H1 (cell line): ENCODE measurements around the gene KCNC3. TPM values are rescaled to one million over a fixed set of nuclear protein-coding genes. Genes with fewer than 3 reads are reported as not detected.

Experiments
- CTCF ChIA-PET: fragments of 300-600 bp; sonication (Branson Sonifier 250); formaldehyde crosslinking; loops from one replicate; lab custom pipeline; 2021; ENCODE audit not compliant: partially characterized antibody; lab: Charles Lee
- POLR2A ChIA-PET: fragments of 300-600 bp; sonication (Branson Sonifier 250); formaldehyde crosslinking; loops from one replicate; lab custom pipeline; 2021; ENCODE audit warnings: inconsistent platforms; ENCODE audit not compliant: partially characterized antibody; lab: Charles Lee
- DNase-seq, 2 experiments: peaks; one replicate each; pipeline versions ENCODE4 v3.0.0 to v3.0.0-alpha.2; 2010 to 2022; ENCODE audit warnings: low spot score in 2 of 2, low read depth in 1 of 2, mixed read lengths in 1 of 2
- FAIRE-seq: peaks from 2 replicates; lab custom pipeline; 2011; peaks lifted over from hg19 to GRCh38; lab: Jason Lieb, UNC
- H2AFZ ChIP-seq: 2 replicates; pipeline ENCODE4 v1.8.1; 2012; ENCODE audit warnings: low read length, inconsistent platforms
- H2AK5ac ChIP-seq: 2 replicates; pipeline ENCODE4 v1.6.1; 2013; ENCODE audit warnings: low read depth, low read length
- H2BK120ac ChIP-seq: replicated peaks from 2 replicates; pipeline ENCODE3; 2013; ENCODE audit warnings: low read depth, low read length, inconsistent platforms
- H2BK12ac ChIP-seq: 2 replicates; pipeline ENCODE4 v1.6.1; 2013; ENCODE audit warnings: low read depth, low read length
- H2BK15ac ChIP-seq: 2 replicates; pipeline ENCODE4 v1.6.1; 2013; ENCODE audit warnings: low read length
- H2BK20ac ChIP-seq: 2 replicates; pipeline ENCODE4 v1.6.1; 2013; ENCODE audit warnings: low read length
- H2BK5ac ChIP-seq: 2 replicates; pipeline ENCODE4 v1.6.1; 2013; ENCODE audit warnings: low read depth, low read length
- H3K14ac ChIP-seq: 2 replicates; pipeline ENCODE4 v1.6.1; 2013; ENCODE audit warnings: inconsistent platforms; ENCODE audit not compliant: insufficient read length
- H3K18ac ChIP-seq: 2 replicates; pipeline ENCODE4 v1.6.1; 2013; ENCODE audit warnings: low read length; ENCODE audit errors: extremely low read depth
- H3K23ac ChIP-seq: 2 replicates; pipeline ENCODE4 v1.6.1; 2013; ENCODE audit warnings: inconsistent platforms; ENCODE audit not compliant: insufficient read length
- H3K23me2 ChIP-seq: 2 replicates; pipeline ENCODE4 v1.6.1; 2013; ENCODE audit warnings: low read depth, low read length
- H3K27ac ChIP-seq: 2 replicates; pipeline ENCODE4 v1.6.1; 2011; ENCODE audit warnings: low read depth, low read length, inconsistent platforms
- H3K27me3 ChIP-seq, 4 experiments: replicated peaks in 1 of 4; 1 replicate in 1 of 4; 2 replicates in 3 of 4; pipeline versions ENCODE4 v1.6.1 to v1.8.1; 2011 to 2013; ENCODE audit warnings: low read length in 3 of 4, mild to moderate bottlenecking in 3 of 4, inconsistent platforms in 2 of 4, mixed read lengths in 2 of 4, moderate library complexity in 1 of 4; ENCODE audit not compliant: control insufficient read depth in 3 of 4, insufficient read depth in 3 of 4; ENCODE audit errors: extremely low read depth in 1 of 4
- H3K36me3 ChIP-seq, 4 experiments: 2 replicates each; pipeline versions ENCODE4 v1.6.1 to v1.8.1; 2011 to 2013; ENCODE audit warnings: mild to moderate bottlenecking in 4 of 4, low read length in 3 of 4, moderate library complexity in 2 of 4, control low read depth in 1 of 4, inconsistent platforms in 1 of 4; ENCODE audit not compliant: insufficient read depth in 4 of 4, control insufficient read depth in 2 of 4
- H3K4ac ChIP-seq: replicated peaks from 2 replicates; pipeline ENCODE3; 2013; ENCODE audit warnings: low read length, low read depth, mixed read lengths, inconsistent platforms; ENCODE audit not compliant: insufficient read length
- H3K4me1 ChIP-seq, 4 experiments: replicated peaks in 1 of 4; 1 replicate in 1 of 4; 2 replicates in 3 of 4; pipeline versions ENCODE4 v1.6.1 to v1.8.1; 2011 to 2013; ENCODE audit warnings: low read length in 3 of 4, inconsistent platforms in 2 of 4, mixed read lengths in 1 of 4; ENCODE audit not compliant: insufficient read depth in 4 of 4, control insufficient read depth in 3 of 4
- H3K4me2 ChIP-seq, 2 experiments: 2 replicates each; pipeline versions ENCODE4 v1.6.1 to v1.8.1; 2011 to 2013; ENCODE audit warnings: low read depth in 2 of 2, low read length in 2 of 2, control low read depth in 1 of 2, inconsistent platforms in 1 of 2, mild to moderate bottlenecking in 1 of 2; ENCODE audit not compliant: insufficient read depth in 1 of 2
- H3K4me3 ChIP-seq, 4 experiments: fragments of 200-600, 300-600 bp in 1 of 4; sonication (generic), shearing (Covaris generic), sonication (Bioruptor Twin) in 1 of 4; 2 replicates each; pipeline versions ENCODE4 v1.5.1 to v1.8.1; 2011 to 2016; ENCODE audit warnings: low read length in 4 of 4, low read depth in 3 of 4, control low read depth in 2 of 4, inconsistent platforms in 2 of 4, mild to moderate bottlenecking in 2 of 4, mixed read lengths in 1 of 4, moderate library complexity in 1 of 4; ENCODE audit not compliant: insufficient read depth in 2 of 4; ENCODE audit errors: extremely low read depth in 1 of 4
- H3K56ac ChIP-seq: replicated peaks from 2 replicates; pipeline ENCODE3; 2013; ENCODE audit warnings: low read depth, mild to moderate bottlenecking, mixed read lengths, low read length, inconsistent platforms; ENCODE audit not compliant: insufficient read length
- H3K79me1 ChIP-seq: 2 replicates; pipeline ENCODE4 v1.6.1; 2013; ENCODE audit warnings: low read depth, low read length, control low read depth
- H3K79me2 ChIP-seq, 2 experiments: 2 replicates each; pipeline versions ENCODE4 v1.6.1 to v1.8.1; 2012 to 2013; ENCODE audit warnings: low read length in 2 of 2, mild to moderate bottlenecking in 2 of 2, inconsistent platforms in 1 of 2; ENCODE audit not compliant: insufficient read depth in 2 of 2, control insufficient read depth in 1 of 2
- H3K9ac ChIP-seq, 4 experiments: replicated peaks in 1 of 4; 1 replicate in 1 of 4; 2 replicates in 3 of 4; pipeline versions ENCODE4 v1.6.1 to v1.8.1; 2011 to 2013; ENCODE audit warnings: low read depth in 3 of 4, low read length in 3 of 4, control low read depth in 2 of 4, mild to moderate bottlenecking in 2 of 4, moderate library complexity in 2 of 4, inconsistent platforms in 1 of 4; ENCODE audit errors: extremely low read depth in 1 of 4
- H3K9me3 ChIP-seq, 2 experiments: 2 replicates each; pipeline versions ENCODE4 v1.6.1 to v1.8.1; 2012 to 2013; ENCODE audit warnings: mild to moderate bottlenecking in 2 of 2, moderate library complexity in 2 of 2, control low read depth in 1 of 2, inconsistent platforms in 1 of 2, low read depth in 1 of 2, low read length in 1 of 2, mixed read lengths in 1 of 2; ENCODE audit not compliant: insufficient read depth in 2 of 2
- H4K20me1 ChIP-seq, 2 experiments: replicated peaks in 1 of 2; 2 replicates each; pipeline versions ENCODE3 to v1.8.1; 2011 to 2013; ENCODE audit warnings: inconsistent platforms in 2 of 2, low read length in 2 of 2, mild to moderate bottlenecking in 1 of 2; ENCODE audit not compliant: insufficient read depth in 2 of 2, control insufficient read depth in 1 of 2
- H4K5ac ChIP-seq: 2 replicates; pipeline ENCODE4 v1.6.1; 2013; ENCODE audit warnings: low read length, low read depth, mixed read lengths, inconsistent platforms; ENCODE audit not compliant: insufficient read length
- H4K8ac ChIP-seq: 2 replicates; pipeline ENCODE4 v1.8.0; 2013; ENCODE audit warnings: mild to moderate bottlenecking, moderate library complexity, low read length, inconsistent platforms; ENCODE audit not compliant: insufficient read depth; ENCODE audit errors: extremely low read depth
- H4K91ac ChIP-seq: replicated peaks from 2 replicates; pipeline ENCODE3; 2013; ENCODE audit warnings: low read length, mixed read lengths, inconsistent platforms; ENCODE audit not compliant: insufficient read length
- CHD1 ChIP-seq: IDR thresholded peaks from 2 replicates; pipeline ENCODE4 v1.6.1; 2012; ENCODE audit warnings: low read depth, low read length, improper control_type of control experiment
- GTF2F1 ChIP-seq: IDR thresholded peaks from 2 replicates; pipeline ENCODE4 v1.6.1; 2012; ENCODE audit warnings: low read depth, low read length, improper control_type of control experiment, borderline replicate concordance
- POLR2A ChIP-seq, 2 experiments: IDR thresholded peaks; 1 replicate in 1 of 2; 2 replicates in 1 of 2; pipeline ENCODE4 v1.6.1; 2011; ENCODE audit warnings: low read depth in 2 of 2, low read length in 2 of 2, mild to moderate bottlenecking in 2 of 2; ENCODE audit errors: control extremely low read depth in 1 of 2
- SAP30 ChIP-seq: fragments of 300-600 bp; sonication (generic); IDR thresholded peaks from 2 replicates; pipeline ENCODE4 v1.7.1; 2012; ENCODE audit warnings: low read length, moderate library complexity, mild to moderate bottlenecking, inconsistent platforms; ENCODE audit not compliant: insufficient read depth, insufficient replicate concordance
- SUZ12 ChIP-seq: fragments of 200-600 bp; sonication (generic); IDR thresholded peaks from 2 replicates; pipeline ENCODE4 v1.6.1; 2012; ENCODE audit warnings: mild to moderate bottlenecking, inconsistent platforms, low read length, moderate library complexity, mixed read lengths
- polyA plus RNA-seq, 7 experiments: library from polyadenylated mRNA; depleted of rRNA in 3 of 7; stranded (reverse) in 5 of 7; unstranded in 2 of 7; fragments of >200 nt in 5 of 7; fragments of 200-250 nt in 2 of 7; gene quantifications; 1 replicate in 5 of 7; 2 replicates in 1 of 7; 4 replicates in 1 of 7; pipeline versions ENCODE4 v1.2.1 to v1.2.3, GENCODE V29; 2011 to 2013; ENCODE audit warnings: missing spikeins in 2 of 7, mixed read lengths in 2 of 7
- total RNA-seq: library from RNA; stranded (reverse); fragmentation: NEBNext Ultra II Directional; extraction: Animal tissue kit (Norgen Biotek cat#: 25700); gene quantifications from 2 replicates; pipeline ENCODE4 v1.2.1, GENCODE V29; 2021

The KCNC3 gene
- total and polyA plus RNA-seq, 2 of the 8 experiments (the other 6 are each of a cell fraction or from before 2014, with no cell fraction given), result 3.9 to 7.2 TPM

DNA sequence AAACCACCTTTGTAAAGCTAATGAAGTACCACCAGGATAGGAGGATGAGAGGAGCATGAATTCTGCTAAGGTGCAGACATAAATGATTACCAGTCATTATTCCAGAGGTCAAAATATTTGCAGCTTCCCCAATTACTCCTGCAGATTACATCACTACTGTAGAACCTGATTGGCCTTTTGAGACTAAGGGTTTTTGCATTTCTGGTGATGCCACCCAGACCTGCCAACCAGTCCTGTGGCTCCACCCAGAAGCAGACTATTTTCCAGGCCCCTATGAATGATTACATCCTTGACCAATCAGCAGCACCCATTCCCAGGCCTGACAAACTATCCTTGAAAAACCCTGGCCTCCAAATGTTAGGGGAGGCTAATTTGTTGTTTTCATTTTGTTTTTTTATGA, 11.2 kb upstream of the KCNC3 start:
- H3K79me2 ChIP-seq, result no peaks in the 10 kb centered on the region
- TF ChIP-seq SUZ12, result no peak
- no peak for TF ChIP-seq GTF2F1
- TF ChIP-seq SAP30, result no peak
- no peak for TF ChIP-seq POLR2A (IDR thresholded peaks at IDR 0.05; ENCODE audit: control extremely low read depth in 1 of 2, low read depth in 2 of 2, low read length in 2 of 2)
- no peak for TF ChIP-seq CHD1

More for the DNA sequence above, 11.2 kb upstream of the KCNC3 start:
- no peaks in the 10 kb centered on the region for H3K27me3 ChIP-seq
- no peak overlapping the region for H3K27ac ChIP-seq
- H2AFZ ChIP-seq, result no peak overlapping the region
- 0 out of 7 replicates have a peak, but pooled peaks cover 0 to 2% (median 0%) of the 10 kb centered on the region in 4 experiments for H3K4me1 ChIP-seq
- H3K23me2 ChIP-seq, result no peaks in the 10 kb centered on the region
- no peak overlapping the region for H4K5ac ChIP-seq
- no peak overlapping the region for H3K18ac ChIP-seq
- no peak overlapping the region for H4K91ac ChIP-seq
- FAIRE-seq (no peak), DNase-seq (no peak)
- H3K4me2 ChIP-seq, result no peak overlapping the region
- ChIA-PET CTCF (interaction anchor here (1.1 to 1.7 kb wide), 4 partner anchors 9 to 125 kb away, joined by 3 to 6 read pairs (median 4); no protein-coding TSS in a partner anchor), POLR2A (no interaction called here)
- H3K79me1 ChIP-seq, result no peaks in the 10 kb centered on the region
- H4K8ac ChIP-seq, result no peak overlapping the region
- no peak overlapping the region for H3K4ac ChIP-seq
- no peak overlapping the region for H2BK12ac ChIP-seq
- H3K9me3 ChIP-seq, result no peaks in the 10 kb centered on the region
- H2BK120ac ChIP-seq, result no peak overlapping the region
- no peak overlapping the region for H2BK15ac ChIP-seq
- H3K4me3 ChIP-seq, result no peak overlapping the region
- no peak overlapping the region for H2AK5ac ChIP-seq
- H2BK5ac ChIP-seq, result no peak overlapping the region
- no peak overlapping the region for H2BK20ac ChIP-seq
- H3K14ac ChIP-seq, result no peak overlapping the region
- H3K56ac ChIP-seq, result no peak overlapping the region
- H3K36me3 ChIP-seq, result 0 out of 8 replicates have a peak, but pooled peaks cover 0 to 4% (median 2%) of the 10 kb centered on the region in 4 experiments
- H3K23ac ChIP-seq, result no peak overlapping the region
- no peaks in the 10 kb centered on the region for H4K20me1 ChIP-seq
- no peak overlapping the region for H3K9ac ChIP-seq
